ENCODE data around the gene GALNT14. TPM values are rescaled to one million over a fixed set of nuclear protein-coding genes. Genes with fewer than 3 reads are reported as not detected.

Gene GALNT14
- total and polyA plus RNA-seq, 10 of the 15 experiments (the other 5 are each of a cell fraction or from before 2014, with no cell fraction given): 3.7 to 17.8 (median 6.0) TPM

- Histone ChIP-seq H3K4me1 (ENCODE audit: control insufficient read depth, insufficient read depth, low read length) (no peaks in the 10 kb centered on the region), H2AFZ (ENCODE audit: control insufficient read depth, low read depth, low read length) (no peak overlapping the region), H3K27me3 (replicated peaks in 1 of 2; ENCODE audit: control insufficient read depth in 2 of 2, insufficient read depth in 2 of 2, low read length in 1 of 2) (no peaks in the 10 kb centered on the region; a peak in 1 of 4 replicates), H3K79me2 (ENCODE audit: control insufficient read depth, insufficient read depth, low read length) (no peaks in the 10 kb centered on the region), H4K20me1 (ENCODE audit: control insufficient read depth, insufficient read depth) (no peaks in the 10 kb centered on the region), H3K36me3 (ENCODE audit: control insufficient read depth in 2 of 2, insufficient read depth in 2 of 2, low read length in 1 of 2) (no peaks in the 10 kb centered on the region), H3K9ac (ENCODE audit: control insufficient read depth, insufficient read depth, low read length) (no peak overlapping the region), H3K4me3 (no peak overlapping the region), H3K9me3 (replicated peaks; ENCODE audit: control insufficient read depth, insufficient read depth, low read length) (no peaks in the 10 kb centered on the region), H3K27ac (ENCODE audit: control insufficient read depth, insufficient read depth) (no peak overlapping the region), H3K4me2 (ENCODE audit: control insufficient read depth, insufficient read depth) (no peak overlapping the region)
- 34% methylated on average over 8 of the region's 8 CpGs for WGBS (ENCODE audit: insufficient coverage, insufficient replicate concordance, low lambda C conversion rate, missing lambda C conversion rate)
- ChIA-PET CTCF (no interaction called here), RAD21 (ENCODE audit: unreplicated experiment) (no interaction called here), POLR2A (no interaction called here), SMC1A (ENCODE audit: uncharacterized antibody, unreplicated experiment) (no interaction called here)
- in situ Hi-C loops (cut with MboI) (no loop called here), intact Hi-C loops (cut with micrococcal nuclease; ENCODE audit: unreplicated experiment) (no loop called here)
- no peak for TF ChIP-seq CHD4 (IDR thresholded peaks at IDR 0.05)
- no peak for TF ChIP-seq ZNF274 (IDR thresholded peaks at IDR 0.05; ENCODE audit: insufficient read depth, insufficient read length)
- no peak for TF ChIP-seq MYB (IDR thresholded peaks at IDR 0.05; ENCODE audit: borderline replicate concordance, low read depth, low read length)
- no peak for TF ChIP-seq CBX5 (IDR thresholded peaks at IDR 0.05; ENCODE audit: low read depth)
- TF ChIP-seq FOXK2 (IDR thresholded peaks at IDR 0.05): no peak
- TF ChIP-seq BACH1 (IDR thresholded peaks at IDR 0.05; ENCODE audit: borderline replicate concordance): no peak
- TF ChIP-seq MTA3 (IDR thresholded peaks at IDR 0.05; ENCODE audit: borderline replicate concordance, low read length): no peak
- TF ChIP-seq RCOR1 (conservative IDR thresholded peaks at IDR 0.05; ENCODE audit: low read depth, low read length): no peak
- TF ChIP-seq CBX3 (IDR thresholded peaks at IDR 0.05; ENCODE audit: borderline replicate concordance, low read depth): no peak
- ATAC-seq (no peak), DNase-seq (ENCODE audit: low read depth, low spot score) (no peak), FAIRE-seq (no peak)
- no TSS peak for BruUV-seq (replicated peaks)
These were observed 156.7 kb downstream of the GALNT14 start for GRCh38 chr2:30981510-30981909.

- Histone ChIP-seq H3K36me3 (ENCODE audit: control insufficient read depth in 2 of 2, insufficient read depth in 2 of 2, low read length in 1 of 2) (no peaks in the 10 kb centered on the region), H3K79me2 (ENCODE audit: control insufficient read depth, insufficient read depth, low read length) (no peaks in the 10 kb centered on the region), H3K9ac (ENCODE audit: control insufficient read depth, insufficient read depth, low read length) (no peak overlapping the region), H3K4me3 (no peak overlapping the region), H3K27ac (ENCODE audit: control insufficient read depth, insufficient read depth) (no peak overlapping the region), H3K4me1 (ENCODE audit: control insufficient read depth, insufficient read depth, low read length) (no peaks in the 10 kb centered on the region), H4K20me1 (ENCODE audit: control insufficient read depth, insufficient read depth) (no peaks in the 10 kb centered on the region), H3K4me2 (ENCODE audit: control insufficient read depth, insufficient read depth) (no peak overlapping the region), H2AFZ (ENCODE audit: control insufficient read depth, low read depth, low read length) (no peak overlapping the region), H3K27me3 (replicated peaks in 1 of 2; ENCODE audit: control insufficient read depth in 2 of 2, insufficient read depth in 2 of 2, low read length in 1 of 2) (no peaks in the 10 kb centered on the region; a peak in 1 of 4 replicates), H3K9me3 (replicated peaks; ENCODE audit: control insufficient read depth, insufficient read depth, low read length) (no peaks in the 10 kb centered on the region)
- DNase-seq (ENCODE audit: low read depth, low spot score): no peak
- SMC1A ChIA-PET (ENCODE audit: uncharacterized antibody, unreplicated experiment): no interaction called here
- intact Hi-C loops (cut with micrococcal nuclease; ENCODE audit: unreplicated experiment) (no loop called here), in situ Hi-C loops (cut with MboI) (no loop called here)
- CTCF ChIA-PET: no interaction called here
- no peak for FAIRE-seq
- BruUV-seq (replicated peaks): no TSS peak
- no peak for ATAC-seq
- RAD21 ChIA-PET (ENCODE audit: unreplicated experiment): no interaction called here
- POLR2A ChIA-PET: no interaction called here
- WGBS (ENCODE audit: insufficient coverage, insufficient replicate concordance, low lambda C conversion rate, missing lambda C conversion rate): 3% methylated on average over 3 of the region's 3 CpGs
- TF ChIP-seq ZBTB4 (CRISPR knock-in tag; IDR thresholded peaks at IDR 0.05) (no peak), ELK1 (IDR thresholded peaks at IDR 0.05; ENCODE audit: low read depth, low read length) (no peak), POLR2A (IDR thresholded peaks at IDR 0.05; ENCODE audit: low read depth, low read length) (no peak), BCLAF1 (IDR thresholded peaks at IDR 0.05) (no peak)
These were observed 157.1 kb downstream of the GALNT14 start for GRCh38 chr2:30981096-30981495.
